Vagina (tissue), 2 donors: ENCODE measurements around the gene LTB4R2.

Experiments used
- CTCF ChIP-seq, 3 experiments: fragments of 450-650 bp in 2 of 3; fragments of 200-600 bp in 1 of 3; sonication (generic) in 1 of 3; IDR thresholded peaks; one replicate each; pipeline ENCODE4 v1.5.1; 2017 to 2019; ENCODE audit warnings: antibody characterized with exemption in 3 of 3, mild to moderate bottlenecking in 2 of 3, moderate library complexity in 2 of 3
- POLR2AphosphoS5 ChIP-seq, 2 donors: sonication (generic); formaldehyde crosslinking; IDR thresholded peaks; one replicate each; pipeline ENCODE4 v1.9.0; 2017; ENCODE audit warnings: antibody characterized with exemption in 2 of 2, mild to moderate bottlenecking in 2 of 2, low read depth in 1 of 2; ENCODE audit not compliant: insufficient read depth in 1 of 2

- no peak for TF ChIP-seq POLR2AphosphoS5 (IDR thresholded peaks at IDR 0.05; ENCODE audit: insufficient read depth in 1 of 2, low read depth in 1 of 2)
- TF ChIP-seq CTCF (IDR thresholded peaks at IDR 0.05), result no peak
These were observed 12.6 kb upstream of the LTB4R2 start for GRCh38 chr14:24297190-24297964.
